ENCODE results near the gene HDGFL2.
A peak's percentile ranks its signal among the peaks of the same experiment; 100 is the strongest.

The HDGFL2 gene

DNA sequence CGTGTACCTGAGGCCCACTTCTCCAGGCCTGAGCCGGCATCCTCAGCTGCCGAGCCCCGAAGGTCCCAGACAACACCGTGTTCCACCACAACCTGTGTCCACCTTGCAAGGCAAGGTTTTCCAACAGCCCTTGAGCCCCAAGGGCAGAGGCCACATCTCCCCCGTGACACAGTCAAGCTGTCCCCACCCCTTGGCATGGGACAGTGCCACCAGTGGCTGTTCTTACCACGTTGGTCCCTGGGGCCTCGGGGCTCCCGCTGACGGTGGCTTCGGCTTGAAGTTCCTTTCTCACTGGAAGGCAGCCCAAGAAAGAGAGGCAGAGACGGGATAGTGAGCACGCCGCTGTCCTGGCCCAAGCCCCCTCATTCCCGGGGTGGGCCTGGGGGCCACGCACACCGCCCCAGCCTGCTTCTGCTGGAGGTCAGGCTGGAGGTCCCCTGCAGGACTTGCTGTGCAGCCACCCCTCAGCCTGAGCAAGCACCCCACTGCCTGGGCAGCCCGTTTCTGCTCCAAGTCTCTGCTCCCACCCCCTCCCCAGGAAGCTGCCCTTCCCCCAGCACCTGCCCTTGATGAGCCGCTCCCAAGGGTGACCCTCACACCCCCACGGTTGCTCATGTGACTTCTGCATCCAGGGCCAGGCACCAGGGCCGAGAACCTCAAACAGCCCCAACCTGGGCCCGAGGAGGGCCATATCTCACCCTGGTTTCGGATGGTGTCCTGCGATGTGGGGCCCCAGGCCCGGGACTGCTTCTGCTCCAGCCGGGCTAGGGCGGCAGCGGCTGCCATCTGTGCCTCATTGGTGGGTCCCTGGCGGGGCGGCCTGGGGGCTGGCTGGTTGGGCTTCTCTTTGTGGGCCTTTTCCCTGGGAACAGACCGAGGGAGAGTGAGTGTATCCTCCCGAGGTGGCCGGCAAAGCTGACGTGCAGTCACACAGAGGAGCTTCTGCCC is 18.6 kb upstream of the HDGFL2 start:
- Histone ChIP-seq H3K4me1 (ENCODE audit: control insufficient read depth in 1 of 2, insufficient read depth in 2 of 2, low read length in 2 of 2) (peaks cover 8 to 18% of the 10 kb centered on the region in 2 donors), H3K36me3 (ENCODE audit: control insufficient read depth in 1 of 2, insufficient read depth in 2 of 2, low read length in 2 of 2) (peaks cover 25 to 51% of the 10 kb centered on the region in 2 donors), H3K9me3 (ENCODE audit: control insufficient read depth in 1 of 2, low read length in 2 of 2) (no peaks in the 10 kb centered on the region), H3K27me3 (ENCODE audit: control insufficient read depth in 1 of 2, insufficient read depth in 2 of 2, low read length in 2 of 2) (no peaks in the 10 kb centered on the region), H3K4me3 (ENCODE audit: low read depth in 1 of 2, low read length in 2 of 2) (no peak overlapping the region), H3K9ac (ENCODE audit: low read depth in 1 of 2, low read length in 2 of 2) (no peak overlapping the region), H3K27ac (ENCODE audit: low read depth, low read length) (no peak overlapping the region)

DNA sequence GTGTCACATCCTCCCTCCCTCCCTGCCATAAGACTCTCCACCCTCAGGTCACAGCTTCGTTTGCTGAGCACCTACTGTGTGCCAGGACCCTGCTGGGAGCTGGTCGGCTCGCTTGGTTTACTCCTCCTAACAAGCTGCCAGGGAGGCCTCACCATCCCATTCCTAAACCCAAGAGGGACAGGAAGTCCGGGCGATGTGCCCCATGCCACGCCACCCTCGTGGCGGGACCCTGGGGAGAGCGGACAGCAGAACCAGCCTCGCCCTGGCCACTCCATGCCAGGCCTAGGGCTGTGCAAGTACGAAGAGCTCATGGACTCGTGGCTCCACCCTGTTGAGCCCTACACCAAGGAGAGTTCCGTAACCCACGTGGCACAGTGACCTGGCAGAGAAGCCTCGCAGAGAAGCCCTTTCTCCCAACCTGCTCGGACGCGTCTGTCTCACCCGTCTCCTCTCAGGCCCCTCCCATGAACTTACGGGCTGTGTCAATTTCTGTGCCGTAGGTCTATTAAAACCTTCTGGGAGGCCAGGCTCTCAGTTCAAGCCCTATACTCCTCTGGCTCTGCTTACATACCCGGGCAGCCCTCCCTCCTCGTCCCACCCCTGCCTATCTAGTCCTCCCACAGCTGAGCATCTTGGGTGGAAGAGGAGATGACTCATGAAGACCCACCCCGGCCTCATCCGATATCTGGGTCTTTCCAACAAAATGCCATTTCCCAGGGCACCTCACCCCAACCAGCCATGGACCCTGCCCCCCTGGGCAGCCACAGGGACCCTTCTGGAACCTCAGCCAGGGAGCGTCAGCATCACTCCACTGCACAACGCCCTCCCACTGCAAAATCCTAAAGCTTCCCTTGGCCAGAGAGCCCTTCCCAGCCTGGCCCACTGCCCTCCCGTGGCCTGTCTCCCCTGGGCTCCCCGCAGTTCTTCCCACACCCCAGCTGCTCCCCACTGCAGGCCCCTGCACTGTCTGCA is 17.1 kb upstream of the HDGFL2 start:
- no peaks in the 10 kb centered on the region for H3K27me3 ChIP-seq (ENCODE audit: control insufficient read depth in 1 of 2, insufficient read depth in 2 of 2, low read length in 2 of 2)
- H3K4me1 ChIP-seq (ENCODE audit: control insufficient read depth in 1 of 2, insufficient read depth in 2 of 2, low read length in 2 of 2), result peaks cover 8 to 18% of the 10 kb centered on the region in 2 donors
- no peak overlapping the region for H3K9ac ChIP-seq (ENCODE audit: low read depth in 1 of 2, low read length in 2 of 2)
- H3K4me3 ChIP-seq (ENCODE audit: low read depth in 1 of 2, low read length in 2 of 2), result no peak overlapping the region
- H3K36me3 ChIP-seq (ENCODE audit: control insufficient read depth in 1 of 2, insufficient read depth in 2 of 2, low read length in 2 of 2), result peaks cover 15 to 38% of the 10 kb centered on the region in 2 donors
- H3K9me3 ChIP-seq (ENCODE audit: control insufficient read depth in 1 of 2, low read length in 2 of 2), result no peaks in the 10 kb centered on the region
- H3K27ac ChIP-seq (ENCODE audit: low read depth, low read length), result no peak overlapping the region

DNA sequence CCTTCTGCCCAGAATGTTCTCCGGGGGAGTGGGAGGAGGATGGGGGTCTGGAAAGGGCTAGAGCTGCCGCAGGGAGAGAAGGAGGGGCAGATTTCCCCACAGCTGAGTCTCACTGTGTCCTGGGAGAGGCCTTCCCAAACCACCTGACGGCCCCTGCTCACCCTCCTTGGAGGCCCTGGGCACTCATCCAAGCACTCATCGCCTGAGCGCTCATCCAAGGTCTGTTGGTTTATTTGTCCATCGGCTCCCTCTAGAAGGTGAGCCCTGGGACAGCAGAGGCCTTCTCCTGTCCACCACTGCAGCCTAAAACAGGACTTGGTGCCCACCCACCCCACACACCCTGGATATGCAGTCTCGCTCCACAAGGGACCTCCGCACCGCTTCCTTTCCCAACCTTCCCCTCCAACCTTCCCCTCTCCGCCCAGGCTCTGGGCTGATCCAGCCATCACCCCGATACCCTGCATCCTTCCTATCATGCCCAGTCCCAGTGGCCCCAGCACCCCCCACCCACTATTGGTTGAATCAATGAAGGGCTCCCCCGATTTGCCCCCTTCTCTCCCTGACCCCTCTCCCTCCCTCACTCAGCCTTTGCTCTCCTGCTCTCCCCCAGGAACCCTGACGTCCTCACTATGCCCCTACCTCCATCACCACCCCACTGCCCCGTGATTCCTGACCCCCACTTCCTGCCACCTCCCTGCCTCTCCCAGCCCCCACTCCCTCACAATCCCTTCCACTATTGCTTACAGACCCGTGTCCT is 16.2 kb upstream of the HDGFL2 start:
- Histone ChIP-seq H3K36me3 (ENCODE audit: control insufficient read depth in 1 of 2, insufficient read depth in 2 of 2, low read length in 2 of 2) (peaks cover 15 to 36% of the 10 kb centered on the region in 2 donors), H3K4me1 (ENCODE audit: control insufficient read depth in 1 of 2, insufficient read depth in 2 of 2, low read length in 2 of 2) (peaks cover 8 to 18% of the 10 kb centered on the region in 2 donors), H3K27ac (ENCODE audit: low read depth, low read length) (no peak overlapping the region), H3K4me3 (ENCODE audit: low read depth in 1 of 2, low read length in 2 of 2) (peak overlapping the region; percentile 89), H3K27me3 (ENCODE audit: control insufficient read depth in 1 of 2, insufficient read depth in 2 of 2, low read length in 2 of 2) (no peaks in the 10 kb centered on the region), H3K9me3 (ENCODE audit: control insufficient read depth in 1 of 2, low read length in 2 of 2) (no peaks in the 10 kb centered on the region), H3K9ac (ENCODE audit: low read depth in 1 of 2, low read length in 2 of 2) (peak overlapping the region in 1 of 2 donors; percentile 63)

DNA sequence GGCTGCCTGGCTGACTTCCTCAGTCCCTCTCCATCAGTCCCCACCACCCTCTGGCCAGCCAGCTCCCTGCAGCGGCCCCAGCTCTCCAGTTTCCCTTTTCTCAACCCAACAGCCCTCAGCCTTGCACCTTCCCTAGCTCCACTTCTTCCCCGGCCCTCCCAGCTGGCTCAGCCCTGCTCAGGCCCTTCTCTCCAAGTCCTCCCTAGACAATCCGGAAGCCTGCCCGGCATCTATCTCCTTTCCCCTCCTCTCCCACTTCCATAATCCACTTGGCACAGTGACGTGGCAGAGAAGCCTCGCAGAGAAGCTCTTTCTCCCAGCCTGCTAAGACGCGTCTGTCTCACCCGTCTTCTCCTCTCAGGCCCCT is 15.6 kb upstream of the HDGFL2 start:
- H3K36me3 ChIP-seq (ENCODE audit: control insufficient read depth in 1 of 2, insufficient read depth in 2 of 2, low read length in 2 of 2), result peaks cover 15 to 31% of the 10 kb centered on the region in 2 donors
- no peaks in the 10 kb centered on the region for H3K9me3 ChIP-seq (ENCODE audit: control insufficient read depth in 1 of 2, low read length in 2 of 2)
- H3K4me1 ChIP-seq (ENCODE audit: control insufficient read depth in 1 of 2, insufficient read depth in 2 of 2, low read length in 2 of 2), result peaks cover 8 to 18% of the 10 kb centered on the region in 2 donors
- H3K4me3 ChIP-seq (ENCODE audit: low read depth in 1 of 2, low read length in 2 of 2), result peak overlapping the region; percentile 89
- peak overlapping the region; percentile 36 for H3K27ac ChIP-seq (ENCODE audit: low read depth, low read length)
- peak overlapping the region; percentile 63 to 68 for H3K9ac ChIP-seq (ENCODE audit: low read depth in 1 of 2, low read length in 2 of 2)
- H3K27me3 ChIP-seq (ENCODE audit: control insufficient read depth in 1 of 2, insufficient read depth in 2 of 2, low read length in 2 of 2), result no peaks in the 10 kb centered on the region

DNA sequence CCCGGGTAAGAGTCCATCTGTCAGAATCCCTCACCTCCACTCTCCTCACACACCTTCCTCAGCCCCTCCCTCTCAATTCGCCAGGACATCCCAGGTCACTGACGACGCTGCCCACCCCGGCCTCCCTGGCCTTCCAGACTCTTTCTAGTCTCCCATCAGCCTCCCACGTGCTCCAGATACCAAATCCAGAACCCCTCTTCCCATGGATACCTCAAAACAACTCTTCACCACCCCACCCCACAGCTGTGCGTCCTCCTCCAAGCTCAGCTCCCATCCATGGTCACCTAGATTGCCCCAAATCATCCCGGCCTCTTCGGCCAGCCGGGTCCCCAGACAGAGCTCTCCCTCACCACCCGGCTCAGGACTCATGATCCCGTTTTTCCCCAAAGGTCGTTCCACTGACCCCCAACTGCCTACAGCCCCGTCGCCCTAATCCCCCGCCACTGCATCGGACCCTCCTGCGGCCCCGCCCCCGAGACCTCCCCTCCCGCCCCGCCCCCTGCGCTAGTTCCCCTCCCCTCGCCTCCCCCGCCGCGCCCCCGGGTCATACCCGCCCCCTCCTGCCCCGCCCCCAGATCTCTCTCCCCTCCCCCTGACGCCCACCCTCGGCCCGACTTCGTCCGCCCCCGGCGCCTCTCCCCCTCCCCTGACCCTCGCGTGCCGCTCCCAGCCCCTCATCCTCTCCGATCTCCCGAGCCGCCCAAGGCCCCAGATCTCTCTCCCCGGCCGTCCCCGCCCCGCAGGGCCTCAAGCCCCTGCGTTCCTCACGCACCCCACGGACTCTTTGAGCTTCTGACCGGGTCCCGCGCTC is 15.0 kb upstream of the HDGFL2 start:
- H3K4me3 ChIP-seq (ENCODE audit: low read depth in 1 of 2, low read length in 2 of 2), result peak overlapping the region; percentile 89
- H3K27me3 ChIP-seq (ENCODE audit: control insufficient read depth in 1 of 2, insufficient read depth in 2 of 2, low read length in 2 of 2), result no peaks in the 10 kb centered on the region
- H3K9ac ChIP-seq (ENCODE audit: low read depth in 1 of 2, low read length in 2 of 2), result peak overlapping the region; percentile 63 to 68
- H3K4me1 ChIP-seq (ENCODE audit: control insufficient read depth in 1 of 2, insufficient read depth in 2 of 2, low read length in 2 of 2), result peaks cover 8 to 18% of the 10 kb centered on the region in 2 donors
- peaks cover 15 to 28% of the 10 kb centered on the region in 2 donors for H3K36me3 ChIP-seq (ENCODE audit: control insufficient read depth in 1 of 2, insufficient read depth in 2 of 2, low read length in 2 of 2)
- peak overlapping the region; percentile 73 for H3K27ac ChIP-seq (ENCODE audit: low read depth, low read length)
- H3K9me3 ChIP-seq (ENCODE audit: control insufficient read depth in 1 of 2, low read length in 2 of 2), result no peaks in the 10 kb centered on the region

DNA sequence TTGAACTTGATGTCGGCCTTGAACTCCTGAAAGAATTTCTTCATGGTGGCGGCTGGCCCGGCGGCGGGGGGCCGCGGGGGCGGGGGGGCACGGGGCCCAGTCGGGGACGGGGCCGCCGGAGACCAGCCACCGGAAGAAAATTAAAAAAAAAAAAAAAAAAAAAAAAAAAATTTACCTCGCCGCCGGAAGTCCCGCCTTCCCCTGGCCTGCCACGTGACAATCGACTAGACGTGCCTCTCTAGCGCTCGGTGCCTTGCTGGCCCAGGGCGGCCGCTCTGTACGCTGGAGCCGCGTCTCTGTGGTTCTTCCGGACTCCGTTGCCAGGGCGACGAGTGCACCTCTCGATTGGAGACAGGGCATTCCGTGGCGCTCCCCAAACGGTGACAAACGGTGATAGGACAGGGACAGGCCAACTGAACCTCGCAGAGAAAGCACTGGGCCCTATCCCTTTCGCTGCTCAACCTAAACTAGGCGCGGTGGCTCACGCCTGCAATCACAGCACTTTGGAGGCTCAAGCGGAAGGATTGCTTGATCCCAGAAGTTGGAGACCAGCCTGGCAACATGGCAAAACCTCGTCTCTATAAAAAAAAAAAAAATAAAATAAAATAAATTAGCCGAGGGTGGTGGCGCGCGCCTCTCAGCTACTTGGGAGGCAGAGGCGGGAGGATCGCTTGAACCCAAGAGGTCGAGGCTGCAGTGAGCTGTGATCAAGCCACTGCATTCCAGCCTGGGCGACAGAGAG is 14.3 kb upstream of the HDGFL2 start, which contains the start of gene UBXN6:
UBXN6 (minus strand) TSS at position 141 of the 742 bp plus-strand sequence; CDS start at position 44, 97 bp downstream.
- Histone ChIP-seq H3K27ac (ENCODE audit: low read depth, low read length) (peak within 1 kb of the TSS; percentile 73), H3K4me1 (ENCODE audit: control insufficient read depth in 1 of 2, insufficient read depth in 2 of 2, low read length in 2 of 2) (peaks cover 8 to 18% of the 10 kb centered on the region in 2 donors), H3K27me3 (ENCODE audit: control insufficient read depth in 1 of 2, insufficient read depth in 2 of 2, low read length in 2 of 2) (no peaks in the 10 kb centered on the region), H3K4me3 (ENCODE audit: low read depth in 1 of 2, low read length in 2 of 2) (peak within 1 kb of the TSS; percentile 89), H3K9ac (ENCODE audit: low read depth in 1 of 2, low read length in 2 of 2) (peak within 1 kb of the TSS; percentile 63 to 68), H3K9me3 (ENCODE audit: control insufficient read depth in 1 of 2, low read length in 2 of 2) (no peaks in the 10 kb centered on the region), H3K36me3 (ENCODE audit: control insufficient read depth in 1 of 2, insufficient read depth in 2 of 2, low read length in 2 of 2) (peaks cover 8 to 20% of the 10 kb centered on the region in 2 donors)

DNA sequence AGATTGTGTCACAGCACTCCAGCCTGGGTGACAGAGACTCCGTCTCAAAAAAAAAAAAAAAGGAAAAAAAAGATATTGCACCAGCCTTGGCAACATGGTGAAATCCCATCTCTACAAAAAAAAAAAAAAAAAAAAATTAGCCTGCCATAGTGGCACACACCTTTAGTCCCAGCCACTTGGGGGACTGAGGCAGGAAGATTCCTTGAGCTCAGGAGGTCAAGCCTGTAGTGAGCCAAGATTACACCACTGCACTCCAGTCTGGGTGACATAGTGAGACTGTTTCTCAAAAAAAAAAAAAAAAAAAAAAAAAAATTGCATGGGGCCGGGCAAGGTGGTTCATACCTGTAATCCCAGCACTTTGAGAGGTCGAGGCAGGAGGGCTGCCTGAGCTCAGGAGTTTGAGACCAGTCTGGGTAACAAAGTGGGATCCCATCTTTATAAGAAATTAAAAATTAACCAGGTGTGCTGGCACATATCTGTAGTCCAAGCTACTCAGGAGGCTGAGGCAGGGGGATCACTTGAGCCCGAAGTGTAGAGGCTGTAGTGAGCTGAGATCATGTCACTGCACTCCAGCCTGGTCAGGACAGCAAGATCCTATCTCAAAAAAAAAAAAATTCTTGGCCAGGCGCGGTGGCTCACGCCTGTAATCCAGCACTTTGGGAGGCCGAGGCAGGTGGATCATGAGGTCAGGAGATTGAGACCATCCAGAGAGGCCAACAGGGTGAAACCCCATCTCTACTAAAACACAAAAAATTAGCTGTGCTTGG is 7.1 kb upstream of the HDGFL2 start:
- Histone ChIP-seq H3K9ac (ENCODE audit: low read depth in 1 of 2, low read length in 2 of 2) (no peak overlapping the region), H3K4me1 (ENCODE audit: control insufficient read depth in 1 of 2, insufficient read depth in 2 of 2, low read length in 2 of 2) (no peaks in the 10 kb centered on the region), H3K9me3 (ENCODE audit: control insufficient read depth in 1 of 2, low read length in 2 of 2) (no peaks in the 10 kb centered on the region), H3K4me3 (ENCODE audit: low read depth in 1 of 2, low read length in 2 of 2) (no peak overlapping the region), H3K36me3 (ENCODE audit: control insufficient read depth in 1 of 2, insufficient read depth in 2 of 2, low read length in 2 of 2) (no peaks in the 10 kb centered on the region), H3K27ac (ENCODE audit: low read depth, low read length) (no peak overlapping the region), H3K27me3 (ENCODE audit: control insufficient read depth in 1 of 2, insufficient read depth in 2 of 2, low read length in 2 of 2) (no peaks in the 10 kb centered on the region)

DNA sequence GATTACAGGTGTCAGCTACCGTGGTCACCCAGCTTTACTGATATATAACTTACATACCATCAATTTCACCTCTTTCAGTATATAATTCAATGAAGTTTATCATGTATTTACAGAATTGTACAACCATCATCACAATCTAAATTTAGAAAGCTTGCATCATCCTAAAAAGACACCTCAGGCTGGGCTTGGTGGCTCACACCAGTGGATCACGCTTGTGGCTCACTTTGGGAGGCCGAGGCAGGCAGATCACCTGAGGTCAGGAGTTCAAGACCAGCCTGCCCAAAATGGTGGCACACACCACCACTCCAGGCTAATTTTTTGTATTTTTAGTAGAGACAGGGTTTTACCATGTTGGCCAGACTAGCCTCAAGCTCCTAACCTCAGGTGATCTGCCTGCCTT is 4.3 kb upstream of the HDGFL2 start:
- H3K36me3 ChIP-seq (ENCODE audit: control insufficient read depth in 1 of 2, insufficient read depth in 2 of 2, low read length in 2 of 2), result no peaks in the 10 kb centered on the region
- peaks cover 0 to 2% of the 10 kb centered on the region in 2 donors for H3K4me1 ChIP-seq (ENCODE audit: control insufficient read depth in 1 of 2, insufficient read depth in 2 of 2, low read length in 2 of 2)
- no peak overlapping the region for H3K27ac ChIP-seq (ENCODE audit: low read depth, low read length)
- H3K9ac ChIP-seq (ENCODE audit: low read depth in 1 of 2, low read length in 2 of 2), result no peak overlapping the region
- no peaks in the 10 kb centered on the region for H3K9me3 ChIP-seq (ENCODE audit: control insufficient read depth in 1 of 2, low read length in 2 of 2)
- H3K27me3 ChIP-seq (ENCODE audit: control insufficient read depth in 1 of 2, insufficient read depth in 2 of 2, low read length in 2 of 2), result no peaks in the 10 kb centered on the region
- no peak overlapping the region for H3K4me3 ChIP-seq (ENCODE audit: low read depth in 1 of 2, low read length in 2 of 2)

Data from duodenal mucosa (tissue), 2 donors.